Neural progenitor cell (in vitro differentiated cells): Measurements from ENCODE around the gene LSMEM2. TPM values are rescaled to one million over a fixed set of nuclear protein-coding genes. Genes with fewer than 3 reads are reported as not detected.
A peak's percentile ranks its signal among the peaks of the same experiment; 100 is the strongest.
"Not testable (repeated sequence)": the region's sequence is repeated elsewhere in the genome, so short reads cannot be mapped to it uniquely, and the experiment has no call there.

ENCODE experiments used
- DNase-seq: peaks from one replicate; pipeline ENCODE4 v3.0.0-alpha.2; 2016; ENCODE audit warnings: low spot score
- H2AFZ ChIP-seq: fragments of 200-600 bp; sonication (generic); replicated peaks from 2 replicates; pipeline ENCODE4 v1.6.1; 2016; ENCODE audit warnings: antibody characterized with exemption
- H3F3A ChIP-seq: fragments of 200-600 bp; sonication (generic); 2 replicates; pipeline ENCODE4 v1.6.1; 2016; ENCODE audit warnings: antibody characterized with exemption, low read depth
- H3K27ac ChIP-seq: fragments of 200-600 bp; sonication (generic); 2 replicates; pipeline ENCODE4 v1.5.1; 2016; ENCODE audit warnings: mild to moderate bottlenecking
- H3K27me3 ChIP-seq: fragments of 200-600 bp; sonication (generic); 2 replicates; pipeline ENCODE4 v1.6.1; 2016; ENCODE audit warnings: mild to moderate bottlenecking, moderate library complexity
- H3K36me3 ChIP-seq: fragments of 200-600 bp; sonication (generic); 2 replicates; pipeline ENCODE4 v1.5.1; 2016
- H3K4me1 ChIP-seq: fragments of 200-600 bp; sonication (generic); 2 replicates; pipeline ENCODE4 v1.6.1; 2016; ENCODE audit warnings: mixed run types
- H3K4me2 ChIP-seq: fragments of 200-600 bp; sonication (generic); 2 replicates; pipeline ENCODE4 v1.6.1; 2016
- H3K4me3 ChIP-seq: fragments of 200-600 bp; sonication (generic); 2 replicates; pipeline ENCODE4 v1.5.1; 2016
- H3K79me2 ChIP-seq: fragments of 200-600 bp; sonication (generic); 2 replicates; pipeline ENCODE4 v1.6.1; 2016; ENCODE audit warnings: low read depth
- H3K9ac ChIP-seq: fragments of 200-600 bp; sonication (generic); 2 replicates; pipeline ENCODE4 v1.6.1; 2016
- H3K9me3 ChIP-seq: fragments of 200-600 bp; sonication (generic); 2 replicates; pipeline ENCODE4 v1.5.1; 2016; ENCODE audit warnings: low read depth
- H4K20me1 ChIP-seq: fragments of 200-600 bp; sonication (generic); 2 replicates; pipeline ENCODE4 v1.6.1; 2016; ENCODE audit warnings: low read depth
- H3K27ac Mint-ChIP-seq: 3 replicates; pipeline ENCODE4 v1.8.0; 2021; ENCODE audit warnings: mixed read lengths
- H3K27me3 Mint-ChIP-seq: 2 replicates; pipeline ENCODE4 v1.8.0; 2022; ENCODE audit warnings: low read depth, mild to moderate bottlenecking, inconsistent platforms, moderate library complexity, mixed read lengths; ENCODE audit not compliant: insufficient read depth
- H3K36me3 Mint-ChIP-seq: 3 replicates; pipeline ENCODE4 v1.8.0; 2021; ENCODE audit warnings: mixed read lengths
- H3K4me1 Mint-ChIP-seq: 3 replicates; pipeline ENCODE4 v1.8.0; 2021; ENCODE audit warnings: mixed read lengths
- H3K4me3 Mint-ChIP-seq: 3 replicates; pipeline ENCODE4 v1.8.0; 2021; ENCODE audit warnings: mild to moderate bottlenecking, moderate library complexity, mixed read lengths
- H3K9me3 Mint-ChIP-seq: 3 replicates; pipeline ENCODE4 v1.8.0; 2020; ENCODE audit warnings: mixed read lengths
- CTCF ChIP-seq: fragments of 200-600 bp; sonication (generic); IDR thresholded peaks from 2 replicates; pipeline ENCODE4 v1.5.1; 2017; ENCODE audit warnings: antibody characterized with exemption, mild to moderate bottlenecking
- EZH2 ChIP-seq: fragments of 200-600 bp; sonication (generic); IDR thresholded peaks from 2 replicates; pipeline ENCODE4 v1.6.1; 2017; ENCODE audit warnings: antibody characterized with exemption, mild to moderate bottlenecking, moderate library complexity
- EZH2phosphoT487 ChIP-seq: fragments of 200-600 bp; sonication (generic); IDR thresholded peaks from 2 replicates; pipeline ENCODE4 v1.6.1; 2017; ENCODE audit warnings: antibody characterized with exemption
- total RNA-seq: library from RNA; depleted of rRNA; stranded (reverse); fragments of >200 nt; gene quantifications from 2 replicates; pipeline ENCODE4 v1.2.3, GENCODE V29; 2015; ENCODE audit warnings: low replicate concordance

The LSMEM2 gene
- total RNA-seq, 1 donor from 2014 or later = not detected

GRCh38 chr3:50303013-50303815, 24.3 kb downstream of the LSMEM2 start, which contains the start of gene HYAL1:
Gene HYAL1 (minus strand): TSS chr3:50303574. CDS start chr3:50302956, 618 bp downstream.
- Mint-ChIP-seq H3K9me3 (peaks cover 14% of the 10 kb centered on the region), H3K4me1 (peaks cover 22% of the 10 kb centered on the region), H3K4me3 (no peak within 1 kb of the TSS), H3K36me3 (peaks cover 3% of the 10 kb centered on the region), H3K27ac (no peak within 1 kb of the TSS), H3K27me3 (peaks cover 10% of the 10 kb centered on the region)
- Histone ChIP-seq H3K27ac (peak within 1 kb of the TSS; percentile 37), H3K36me3 (no peaks in the 10 kb centered on the region), H3K27me3 (no peaks in the 10 kb centered on the region), H4K20me1 (peaks cover 6% of the 10 kb centered on the region), H3K4me3 (no peak within 1 kb of the TSS), H2AFZ (no peak within 1 kb of the TSS), H3K9ac (no peak within 1 kb of the TSS), H3K79me2 (no peaks in the 10 kb centered on the region), H3K4me2 (no peak within 1 kb of the TSS), H3K9me3 (peaks cover 8% of the 10 kb centered on the region), H3F3A (peaks cover 5% of the 10 kb centered on the region), H3K4me1 (peaks cover 13% of the 10 kb centered on the region)
- TF ChIP-seq EZH2phosphoT487 (no peak), CTCF (peak; percentile 17)
- peak; percentile 69 for DNase-seq

GRCh38 chr3:50304601-50305000, 25.7 kb downstream of the LSMEM2 start:
- Mint-ChIP-seq H3K4me3 (no peak overlapping the region), H3K27ac (no peak overlapping the region), H3K27me3 (peaks cover 10% of the 10 kb centered on the region), H3K36me3 (peaks cover 5% of the 10 kb centered on the region), H3K4me1 (peaks cover 16% of the 10 kb centered on the region), H3K9me3 (peaks cover 25% of the 10 kb centered on the region)
- Histone ChIP-seq H3K4me2 (no peak overlapping the region), H3K79me2 (no peaks in the 10 kb centered on the region), H3K4me3 (no peak overlapping the region), H3F3A (peaks cover 10% of the 10 kb centered on the region), H3K27me3 (no peaks in the 10 kb centered on the region), H3K36me3 (no peaks in the 10 kb centered on the region), H3K4me1 (peaks cover 8% of the 10 kb centered on the region), H2AFZ (no peak overlapping the region), H3K9ac (no peak overlapping the region), H4K20me1 (no peaks in the 10 kb centered on the region), H3K9me3 (peaks cover 20% of the 10 kb centered on the region), H3K27ac (no peak overlapping the region)
- TF ChIP-seq EZH2 (no peak), EZH2phosphoT487 (no peak), CTCF (no peak)
- peak; percentile 1 for DNase-seq

- H4K20me1 ChIP-seq, H3K79me2 ChIP-seq, H3K27ac Mint-ChIP-seq, H3F3A ChIP-seq, H3K27me3 ChIP-seq, H3K27ac ChIP-seq, H3K4me3 ChIP-seq, H2AFZ ChIP-seq, H3K4me1 Mint-ChIP-seq, H3K4me3 Mint-ChIP-seq, H3K4me2 ChIP-seq, H3K36me3 ChIP-seq, DNase-seq, H3K4me1 ChIP-seq, H3K27me3 Mint-ChIP-seq, H3K9ac ChIP-seq: not testable (repeated sequence)
- Mint-ChIP-seq H3K36me3 (peaks cover 29% of the 10 kb centered on the region), H3K9me3 (peaks cover 19% of the 10 kb centered on the region)
- peaks cover 23% of the 10 kb centered on the region for H3K9me3 ChIP-seq
These were observed 33.2 kb downstream of the LSMEM2 start for GRCh38 chr3:50312041-50312440.

- Histone ChIP-seq H3K9ac (no peak overlapping the region), H3K4me3 (no peak overlapping the region), H3K4me1 (peaks cover 7% of the 10 kb centered on the region), H2AFZ (no peak overlapping the region), H3K36me3 (no peaks in the 10 kb centered on the region), H3K27ac (no peak overlapping the region), H3F3A (no peaks in the 10 kb centered on the region), H3K27me3 (no peaks in the 10 kb centered on the region), H3K4me2 (no peak overlapping the region), H4K20me1 (peaks cover 21% of the 10 kb centered on the region), H3K9me3 (peaks cover 6% of the 10 kb centered on the region), H3K79me2 (peaks cover 22% of the 10 kb centered on the region)
- H3K9me3 Mint-ChIP-seq = peaks cover 11% of the 10 kb centered on the region
- no peak for DNase-seq
- H3K36me3 Mint-ChIP-seq = peaks cover 43% of the 10 kb centered on the region
- no peak overlapping the region for H3K4me3 Mint-ChIP-seq
- no peak for TF ChIP-seq CTCF
- TF ChIP-seq EZH2phosphoT487 = no peak
- TF ChIP-seq EZH2 = no peak
- H3K27ac Mint-ChIP-seq = no peak overlapping the region
- H3K27me3 Mint-ChIP-seq = peaks cover 3% of the 10 kb centered on the region
- H3K4me1 Mint-ChIP-seq = peaks cover 12% of the 10 kb centered on the region
These were observed 35.5 kb downstream of the LSMEM2 start for GRCh38 chr3:50314342-50314741.
